Endothelial cell of umbilical vein (primary cell): ENCODE results near the gene NXN.

Source experiments
- EZH2 ChIP-seq: IDR thresholded peaks from 2 replicates; pipeline ENCODE4 v1.6.1; 2012; ENCODE audit warnings: borderline replicate concordance, low read depth, mild to moderate bottlenecking, moderate library complexity, low read length, inconsistent platforms; ENCODE audit not compliant: severe bottlenecking
- POLR2A ChIP-seq: IDR thresholded peaks from 2 replicates; pipeline ENCODE4 v1.6.1; 2012; ENCODE audit warnings: low read depth, mild to moderate bottlenecking, control low read depth, low read length
- TF ChIP-seq, protein P1 (sequence below), 2 donors: IDR thresholded peaks; 1 replicate in 1 of 2; 2 replicates in 1 of 2; pipeline ENCODE4 v1.5.1; 2011; ENCODE audit warnings: low read length in 2 of 2, mild to moderate bottlenecking in 2 of 2, moderate library complexity in 2 of 2, control low read depth in 1 of 2, inconsistent platforms in 1 of 2, low read depth in 1 of 2; ENCODE audit not compliant: insufficient read depth in 1 of 2; ENCODE audit errors: extremely low read depth in 1 of 2

DNA sequence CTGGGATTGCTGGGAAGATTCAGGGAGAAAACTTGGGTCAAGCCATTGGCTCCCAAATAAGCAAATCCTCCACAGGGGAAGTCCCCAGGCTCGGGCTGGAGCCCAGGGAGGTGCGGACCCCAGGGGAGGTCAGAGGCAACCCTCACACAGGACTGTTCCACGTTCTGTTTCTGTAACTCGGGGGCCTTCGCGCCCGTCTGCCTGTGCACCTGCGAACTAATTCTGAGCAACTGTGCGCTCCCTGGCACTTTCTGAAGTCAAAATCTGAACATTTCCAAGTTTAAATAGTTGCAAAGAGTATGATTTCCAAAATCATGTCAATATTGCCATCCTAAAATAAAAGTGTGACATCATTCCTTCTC is 34.1 kb upstream of the NXN start:
- TF ChIP-seq POLR2A = no peak
- TF ChIP-seq, protein P1, sequence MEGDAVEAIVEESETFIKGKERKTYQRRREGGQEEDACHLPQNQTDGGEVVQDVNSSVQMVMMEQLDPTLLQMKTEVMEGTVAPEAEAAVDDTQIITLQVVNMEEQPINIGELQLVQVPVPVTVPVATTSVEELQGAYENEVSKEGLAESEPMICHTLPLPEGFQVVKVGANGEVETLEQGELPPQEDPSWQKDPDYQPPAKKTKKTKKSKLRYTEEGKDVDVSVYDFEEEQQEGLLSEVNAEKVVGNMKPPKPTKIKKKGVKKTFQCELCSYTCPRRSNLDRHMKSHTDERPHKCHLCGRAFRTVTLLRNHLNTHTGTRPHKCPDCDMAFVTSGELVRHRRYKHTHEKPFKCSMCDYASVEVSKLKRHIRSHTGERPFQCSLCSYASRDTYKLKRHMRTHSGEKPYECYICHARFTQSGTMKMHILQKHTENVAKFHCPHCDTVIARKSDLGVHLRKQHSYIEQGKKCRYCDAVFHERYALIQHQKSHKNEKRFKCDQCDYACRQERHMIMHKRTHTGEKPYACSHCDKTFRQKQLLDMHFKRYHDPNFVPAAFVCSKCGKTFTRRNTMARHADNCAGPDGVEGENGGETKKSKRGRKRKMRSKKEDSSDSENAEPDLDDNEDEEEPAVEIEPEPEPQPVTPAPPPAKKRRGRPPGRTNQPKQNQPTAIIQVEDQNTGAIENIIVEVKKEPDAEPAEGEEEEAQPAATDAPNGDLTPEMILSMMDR (IDR thresholded peaks at IDR 0.05; ENCODE audit: extremely low read depth in 1 of 2, insufficient read depth in 1 of 2, low read depth in 1 of 2, low read length in 2 of 2) = no peak
- TF ChIP-seq EZH2 = no peak
